GM21381 (cell line): ENCODE results near the gene SLC25A17.
"Not testable (repeated sequence)": the region's sequence is repeated elsewhere in the genome, so short reads cannot be mapped to it uniquely, and the experiment has no call there.

Experiments used
- ATAC-seq: cut with Tn5 transposase; IDR thresholded peaks from one replicate; pipeline ENCODE4 v1.9.1; 2021; ENCODE audit warnings: mild to moderate bottlenecking, moderate library complexity; ENCODE audit not compliant: unreplicated experiment

Gene SLC25A17

GRCh38 chr22:40758851-40759250 is 60.3 kb downstream of the SLC25A17 start:
- not testable (repeated sequence) for ATAC-seq

DNA sequence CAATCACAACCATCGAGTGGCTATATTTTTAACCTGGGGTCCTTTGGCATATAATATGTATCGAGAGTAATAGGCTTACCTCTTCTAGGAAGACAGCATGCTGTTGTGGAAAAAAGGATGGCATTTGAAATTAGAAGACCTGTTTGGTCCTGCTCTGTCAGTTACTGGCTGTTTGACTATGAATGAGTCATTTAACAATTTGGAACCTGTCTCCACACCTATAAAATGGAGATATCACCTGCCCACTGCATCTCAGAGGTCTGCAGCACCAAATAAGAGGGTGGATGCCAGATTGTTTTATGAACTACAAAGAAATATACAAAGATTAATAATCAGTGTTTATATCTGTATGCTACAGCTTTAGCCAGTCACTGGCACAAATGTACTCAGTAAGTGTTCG is 60.8 kb downstream of the SLC25A17 start:
- no peak for ATAC-seq

GRCh38 chr22:40757071-40757470 is 62.1 kb downstream of the SLC25A17 start:
- ATAC-seq = no peak

DNA sequence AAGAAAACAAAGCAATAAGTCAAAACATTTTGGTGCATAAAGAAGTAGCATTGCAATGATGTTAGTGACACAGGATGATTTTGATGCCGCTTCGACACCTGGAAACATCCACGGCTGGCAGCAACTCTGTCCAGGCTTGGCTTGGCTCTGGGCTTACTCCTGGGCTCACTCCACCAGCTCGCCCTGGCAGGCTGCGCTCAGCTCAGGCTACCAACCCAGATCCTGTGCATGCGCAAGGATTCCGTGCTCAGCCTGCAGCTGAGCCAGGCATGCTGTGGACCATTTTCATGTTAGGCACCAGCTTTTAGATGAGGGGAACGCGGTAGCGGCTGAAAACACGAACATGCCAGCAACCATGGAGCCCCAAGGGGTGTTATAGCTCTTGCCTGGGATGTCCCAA is 66.0 kb downstream of the SLC25A17 start:
- ATAC-seq = no peak

- ATAC-seq = no peak
Observed at GRCh38 chr22:40751250-40751649, 67.9 kb downstream of the SLC25A17 start.

DNA sequence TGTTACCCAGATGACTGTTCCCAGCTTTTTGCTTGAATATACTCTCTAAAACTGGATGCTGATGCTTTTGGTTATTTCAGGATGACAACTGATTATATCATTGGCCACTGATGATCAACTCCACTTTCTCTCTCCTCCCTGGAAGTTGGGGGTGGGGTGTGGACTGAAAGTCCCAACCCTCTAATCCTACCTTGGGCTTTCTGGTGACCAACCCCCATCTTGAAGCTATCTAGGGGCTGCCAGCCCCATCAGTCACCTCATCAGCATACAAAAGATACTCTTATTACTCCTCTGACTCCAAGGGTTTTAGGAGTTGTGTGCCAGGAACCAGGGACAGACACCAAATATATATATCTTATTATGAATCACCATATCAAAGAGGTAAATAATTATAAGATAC is 69.3 kb downstream of the SLC25A17 start:
- no peak for ATAC-seq

DNA sequence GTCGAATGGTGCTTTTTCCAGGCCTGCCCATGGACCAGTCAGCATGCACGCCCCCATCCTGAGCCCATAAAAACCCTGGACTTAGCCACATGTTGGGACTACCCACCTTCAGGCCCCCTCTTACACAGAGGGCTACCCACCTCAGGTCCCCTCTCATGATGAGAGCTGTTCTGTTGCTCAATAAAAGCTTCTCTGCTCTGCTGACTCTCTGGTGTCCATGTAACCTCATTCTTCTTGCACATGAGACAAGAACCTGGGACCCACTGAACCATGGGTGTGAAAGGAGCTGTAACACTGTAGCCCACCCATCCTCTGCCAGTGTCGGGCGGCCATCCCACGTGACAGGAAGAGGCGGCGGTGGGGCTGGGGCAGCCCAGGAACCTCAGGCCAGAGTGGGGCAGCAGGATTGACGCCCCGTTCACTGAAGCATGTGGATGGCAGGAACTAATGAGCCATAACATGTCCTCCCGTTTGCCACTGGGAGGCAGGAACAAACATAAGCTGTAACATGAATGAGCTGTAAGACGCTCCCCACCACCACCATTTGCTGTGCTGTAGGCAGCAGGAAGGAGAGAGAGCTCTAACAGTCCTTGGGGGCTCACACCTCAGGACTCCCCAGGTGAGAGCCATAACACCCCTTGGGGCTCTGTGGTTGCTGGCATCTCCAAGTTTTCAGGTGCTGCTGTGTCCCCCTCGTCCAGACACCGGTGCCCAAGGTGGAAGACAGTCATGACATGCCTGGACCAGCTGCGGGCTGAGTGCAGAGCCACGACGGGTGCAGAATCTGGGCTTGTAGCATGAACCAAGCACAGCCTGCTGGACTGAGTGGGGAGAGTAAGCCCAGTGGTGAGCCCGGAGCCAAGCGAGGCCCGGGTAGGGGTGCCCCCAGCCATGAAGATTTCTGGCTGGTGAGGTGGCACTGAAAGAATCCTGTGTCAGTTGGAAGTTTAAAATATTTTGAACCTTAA is 70.5 kb downstream of the SLC25A17 start:
- no peak for ATAC-seq

DNA sequence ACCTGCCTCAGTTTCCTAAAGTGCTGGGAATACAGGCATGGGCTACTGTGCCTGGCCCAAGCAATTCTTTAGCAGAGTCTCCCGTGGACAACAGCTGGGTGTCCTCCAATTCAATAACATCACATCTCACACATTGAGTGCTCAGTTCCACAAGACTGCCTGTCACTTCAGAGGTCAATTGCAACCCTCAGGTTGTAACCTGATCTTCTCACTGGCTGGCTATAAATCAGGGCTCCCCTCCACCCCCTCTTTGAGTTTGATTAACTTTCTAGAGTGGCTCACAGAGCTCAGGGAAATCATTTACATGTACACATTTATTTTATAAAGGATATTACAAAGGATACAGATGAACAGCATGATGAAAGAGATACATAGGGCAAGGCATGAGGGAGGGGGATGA is 71.8 kb downstream of the SLC25A17 start:
- ATAC-seq = no peak

DNA sequence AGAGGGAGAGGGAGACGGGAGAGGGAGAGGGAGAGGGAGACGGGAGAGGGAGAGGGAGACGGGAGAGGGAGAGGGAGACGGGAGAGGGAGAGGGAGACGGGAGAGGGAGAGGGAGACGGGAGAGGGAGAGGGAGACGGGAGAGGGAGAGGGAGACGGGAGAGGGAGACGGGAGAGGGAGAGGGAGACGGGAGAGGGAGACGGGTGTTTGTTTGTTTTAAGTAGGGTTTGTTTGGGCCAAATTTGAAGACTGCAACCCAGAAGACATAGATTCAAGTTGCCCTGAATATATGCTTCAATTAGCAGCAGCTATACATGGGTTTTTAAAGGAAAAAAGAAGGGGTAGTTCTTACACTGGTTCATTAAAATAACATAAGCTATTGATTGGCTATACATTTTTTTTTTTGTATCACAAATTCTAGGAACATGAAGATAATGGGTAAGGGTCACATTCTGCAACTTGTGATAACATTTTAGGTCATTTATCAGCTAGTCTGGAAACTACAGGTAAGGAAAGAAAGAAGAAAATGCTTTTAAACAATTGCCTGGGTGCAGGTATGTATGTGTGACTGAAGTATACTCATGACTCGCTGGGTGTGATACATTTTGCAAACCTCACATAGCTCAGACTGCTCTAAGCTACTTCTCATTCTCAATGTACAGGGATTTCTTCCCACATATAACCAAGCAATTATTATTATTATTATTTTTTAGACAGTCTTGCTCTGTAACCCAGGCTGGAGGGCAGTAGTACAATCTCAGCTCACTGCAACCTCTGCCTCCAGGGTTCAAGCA is 72.5 kb downstream of the SLC25A17 start:
- no peak for ATAC-seq

GRCh38 chr22:40743768-40744167 is 75.4 kb downstream of the SLC25A17 start:
- no peak for ATAC-seq

DNA sequence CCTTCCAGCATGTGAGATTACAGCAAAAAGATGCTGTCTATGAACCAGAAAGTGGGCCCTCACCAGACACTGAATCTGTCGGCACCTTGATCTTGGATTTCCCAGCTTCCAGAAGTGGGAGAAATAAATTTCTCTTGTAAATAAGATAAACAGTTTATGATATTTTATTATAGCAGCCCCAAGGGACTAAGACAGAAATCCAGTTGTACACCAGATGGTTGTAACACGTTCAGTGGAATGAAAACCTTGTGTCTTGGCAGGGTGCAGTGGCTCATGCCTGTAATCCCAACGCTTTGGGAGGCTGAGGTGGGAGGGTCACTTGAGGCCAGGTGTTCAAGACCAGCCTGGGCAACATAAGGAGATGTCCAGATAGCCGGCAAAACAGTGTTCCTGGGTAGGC is 78.0 kb downstream of the SLC25A17 start:
- ATAC-seq = no peak

- ATAC-seq = no peak
Observed at GRCh38 chr22:40739721-40740120, 79.4 kb downstream of the SLC25A17 start.

- no peak for ATAC-seq
Observed at GRCh38 chr22:40733919-40734318, 85.2 kb downstream of the SLC25A17 start.

GRCh38 chr22:40732999-40733292 is 86.2 kb downstream of the SLC25A17 start:
- ATAC-seq = no peak

GRCh38 chr22:40729284-40729683 is 89.9 kb downstream of the SLC25A17 start:
- ATAC-seq = no peak

- ATAC-seq = no peak
Observed at GRCh38 chr22:40728731-40729189, 90.4 kb downstream of the SLC25A17 start.

GRCh38 chr22:40727964-40728615 is 91.1 kb downstream of the SLC25A17 start:
- no peak for ATAC-seq

DNA sequence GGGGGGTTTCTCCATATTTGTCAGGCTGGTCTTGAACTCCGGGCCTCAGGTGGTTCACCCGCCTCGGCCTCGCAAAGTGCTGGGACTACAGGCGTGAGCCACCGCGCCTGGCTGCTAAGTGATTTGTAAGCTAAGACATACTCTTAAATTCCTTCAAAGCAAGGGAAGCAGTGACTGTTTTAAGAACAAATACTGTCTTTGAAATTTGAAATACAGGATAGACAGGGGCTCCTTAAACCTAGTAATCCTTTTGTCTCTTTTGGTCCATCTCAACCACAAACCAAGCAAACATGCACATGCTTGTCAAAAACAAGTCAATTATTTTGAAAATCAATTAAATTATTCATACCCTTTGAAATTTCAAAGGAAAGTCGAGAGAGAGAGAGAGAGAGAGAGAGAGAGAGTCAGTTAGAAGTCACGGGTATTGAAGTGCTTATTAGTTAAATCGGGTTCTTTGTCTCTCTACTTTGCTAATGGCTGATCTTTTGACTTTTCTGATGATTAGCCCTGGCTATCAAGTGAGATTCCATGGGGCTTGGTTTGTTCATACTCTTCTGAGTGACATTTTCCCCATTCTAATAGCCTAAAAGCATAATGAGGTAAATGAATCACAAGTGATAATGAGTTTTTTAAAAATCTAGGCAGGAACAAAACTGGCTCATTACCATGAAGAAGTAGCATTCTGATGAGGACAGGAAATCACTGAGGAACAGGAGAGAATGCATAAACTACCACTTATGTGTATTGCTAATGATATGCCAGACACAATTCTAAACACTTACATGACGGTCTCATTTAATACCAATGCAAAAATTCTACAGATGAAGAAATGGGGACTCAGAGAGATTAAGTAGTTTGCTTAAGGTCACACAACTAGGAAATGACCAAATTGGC is 91.8 kb downstream of the SLC25A17 start:
- ATAC-seq = no peak

DNA sequence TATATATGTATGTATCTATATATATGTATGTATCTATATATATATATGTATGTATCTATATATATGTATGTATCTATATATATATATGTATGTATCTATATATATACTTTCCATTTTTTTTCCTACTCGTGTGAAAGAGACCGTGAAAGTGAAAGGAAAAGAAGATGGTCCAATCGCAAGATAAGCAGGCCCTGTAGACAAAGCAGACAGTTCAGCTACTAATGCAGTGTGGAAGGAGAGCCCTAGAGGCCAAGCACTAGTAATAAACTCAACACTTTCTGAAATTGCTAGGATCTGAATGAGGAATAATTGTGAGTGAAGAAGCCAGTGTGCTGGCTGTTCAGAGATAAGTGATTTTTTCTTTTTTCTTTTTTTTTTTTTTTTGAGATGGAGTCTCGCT is 92.6 kb downstream of the SLC25A17 start:
- no peak for ATAC-seq

DNA sequence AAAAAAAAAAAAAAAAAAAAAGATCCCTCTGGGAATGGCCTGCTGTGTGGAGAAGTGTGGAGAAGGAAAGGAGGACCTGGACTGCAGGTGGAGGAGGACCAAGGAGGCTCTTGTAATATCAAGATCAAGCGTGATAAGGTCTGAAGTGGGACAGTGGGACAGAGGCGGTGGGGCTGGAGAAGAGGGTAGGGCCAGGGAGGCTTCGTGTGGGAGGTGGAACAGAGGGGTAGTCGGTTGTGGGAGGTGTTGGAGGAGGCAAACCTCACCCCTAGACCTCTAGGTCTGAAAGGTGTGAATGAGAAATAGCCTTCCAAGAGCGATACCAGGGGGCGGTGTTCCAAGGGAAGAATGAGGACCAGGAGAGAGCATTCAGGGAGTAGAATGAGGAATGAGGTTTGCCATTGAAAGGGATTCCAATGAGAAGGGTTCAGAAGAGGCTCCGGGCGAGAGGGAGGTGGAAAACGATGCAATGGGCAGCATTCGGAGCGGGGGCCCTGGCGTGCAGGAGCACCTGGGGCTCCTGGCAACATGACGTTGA is 95.7 kb downstream of the SLC25A17 start:
- no peak for ATAC-seq
